ENCODE results near the gene PPIL6.

GRCh38 chr6:109396046-109396718, 44.2 kb downstream of the PPIL6 start:
- TF ChIP-seq EZH2phosphoT487 (IDR thresholded peaks at IDR 0.05; ENCODE audit: low read depth, severe bottlenecking, unreplicated experiment) (no peak), CTCF (IDR thresholded peaks at IDR 0.05; ENCODE audit: poor library complexity) (no peak)

Data from hepatocyte (in vitro differentiated cells).